ENCODE data around the gene HMHB1.
"Not testable (repeated sequence)": the region's sequence is repeated elsewhere in the genome, so short reads cannot be mapped to it uniquely, and the experiment has no call there.

The HMHB1 gene

GRCh38 chr5:143805861-143806260 lies 6.1 kb upstream of the HMHB1 start:
- DNase-seq: no peak

GRCh38 chr5:143806579-143806978 lies 5.4 kb upstream of the HMHB1 start:
- no peak for DNase-seq

- DNase-seq: no peak
Observed at GRCh38 chr5:143807401-143807800, 4.6 kb upstream of the HMHB1 start.

- DNase-seq: not testable (repeated sequence)
Observed at GRCh38 chr5:143816370-143816769, 4.4 kb downstream of the HMHB1 start.

GRCh38 chr5:143819716-143820115 lies 7.8 kb downstream of the HMHB1 start:
- no peak for DNase-seq

- no peak for DNase-seq
Observed at GRCh38 chr5:143820451-143820850, 8.5 kb downstream of the HMHB1 start.

- DNase-seq: peak; percentile 51 to 84
Observed at GRCh38 chr5:143824851-143825720, 13.1 kb downstream of the HMHB1 start.

GRCh38 chr5:143826951-143827444 lies 15.0 kb downstream of the HMHB1 start:
- DNase-seq: no peak

GRCh38 chr5:143828710-143829109 lies 16.7 kb downstream of the HMHB1 start:
- no peak for DNase-seq

- DNase-seq: no peak
Observed at GRCh38 chr5:143833177-143833576, 21.2 kb downstream of the HMHB1 start.

GRCh38 chr5:143835251-143835650 lies 23.3 kb downstream of the HMHB1 start:
- no peak for DNase-seq

GRCh38 chr5:143836161-143836725 lies 24.3 kb downstream of the HMHB1 start:
- no peak for DNase-seq

GRCh38 chr5:143837306-143837848 lies 25.4 kb downstream of the HMHB1 start:
- no peak for DNase-seq

- DNase-seq: no peak
Observed at GRCh38 chr5:143841446-143841845, 29.5 kb downstream of the HMHB1 start.

GRCh38 chr5:143842920-143843319 lies 31.0 kb downstream of the HMHB1 start:
- no peak for DNase-seq

GRCh38 chr5:143843461-143843860 lies 31.5 kb downstream of the HMHB1 start:
- no peak for DNase-seq

GRCh38 chr5:143850050-143850683 lies 38.2 kb downstream of the HMHB1 start:
- no peak for DNase-seq

GRCh38 chr5:143851383-143851782 lies 39.4 kb downstream of the HMHB1 start:
- no peak for DNase-seq

GRCh38 chr5:143860211-143860610 lies 48.2 kb downstream of the HMHB1 start:
- DNase-seq: no peak

- DNase-seq: no peak
Observed at GRCh38 chr5:143862271-143862670, 50.3 kb downstream of the HMHB1 start.

GRCh38 chr5:143865426-143866025 lies 53.6 kb downstream of the HMHB1 start:
- no peak for DNase-seq
